ENCODE data around the gene DESI1.

Gene DESI1

GRCh38 chr22:41556561-41556960, 64.3 kb downstream of the DESI1 start:
- H3K4me3 ChIP-seq, result no peak overlapping the region
- intact Hi-C loops (cut with DNase I; ENCODE audit: low total_unique reads), result no loop called here
- no peak for TF ChIP-seq CTCF (IDR thresholded peaks at IDR 0.05)
- H3K27me3 ChIP-seq, result no peaks in the 10 kb centered on the region
- no peaks in the 10 kb centered on the region for H3K9me3 ChIP-seq
- no peak for DNase-seq
- peak overlapping the region; percentile 91 to 97 for H3K27ac ChIP-seq
- H3K36me3 ChIP-seq, result no peaks in the 10 kb centered on the region
- H3K4me1 ChIP-seq, result peaks cover 0 to 56% (median 28%) of the 10 kb centered on the region in 4 donors

- peaks cover 0 to 54% (median 25%) of the 10 kb centered on the region in 4 donors for H3K4me1 ChIP-seq
- intact Hi-C loops (cut with DNase I; ENCODE audit: low total_unique reads), result no loop called here
- no peak for DNase-seq
- no peaks in the 10 kb centered on the region for H3K36me3 ChIP-seq
- no peaks in the 10 kb centered on the region for H3K9me3 ChIP-seq
- H3K27ac ChIP-seq, result no peak overlapping the region
- no peak overlapping the region for H3K4me3 ChIP-seq
- TF ChIP-seq CTCF (IDR thresholded peaks at IDR 0.05), result no peak
- no peaks in the 10 kb centered on the region for H3K27me3 ChIP-seq
These were observed 65.4 kb downstream of the DESI1 start for GRCh38 chr22:41555325-41555982.

GRCh38 chr22:41551877-41552582, 68.8 kb downstream of the DESI1 start:
- no peaks in the 10 kb centered on the region for H3K27me3 ChIP-seq
- H3K9me3 ChIP-seq, result no peaks in the 10 kb centered on the region
- TF ChIP-seq CTCF (IDR thresholded peaks at IDR 0.05), result no peak
- intact Hi-C loops (cut with DNase I; ENCODE audit: low total_unique reads), result loop anchor here (5.0 kb wide), 1 partner anchor 45 kb away; no protein-coding TSS in a partner anchor
- H3K4me3 ChIP-seq, result no peak overlapping the region
- H3K4me1 ChIP-seq, result peaks cover 0 to 21% (median 5%) of the 10 kb centered on the region in 4 donors
- no peak overlapping the region for H3K27ac ChIP-seq
- H3K36me3 ChIP-seq, result no peaks in the 10 kb centered on the region
- no peak for DNase-seq

GRCh38 chr22:41550952-41551491, 69.8 kb downstream of the DESI1 start:
- no peak overlapping the region for H3K27ac ChIP-seq
- no peaks in the 10 kb centered on the region for H3K36me3 ChIP-seq
- no peak for DNase-seq
- no peaks in the 10 kb centered on the region for H3K27me3 ChIP-seq
- H3K4me3 ChIP-seq, result no peak overlapping the region
- TF ChIP-seq CTCF (IDR thresholded peaks at IDR 0.05), result no peak
- intact Hi-C loops (cut with DNase I; ENCODE audit: low total_unique reads), result loop anchor here (5.0 kb wide), 1 partner anchor 46 kb away; no protein-coding TSS in a partner anchor
- H3K4me1 ChIP-seq, result peaks cover 0 to 11% (median 0%) of the 10 kb centered on the region in 4 donors
- H3K9me3 ChIP-seq, result no peaks in the 10 kb centered on the region

- Histone ChIP-seq H3K4me3 (no peak overlapping the region), H3K36me3 (no peaks in the 10 kb centered on the region), H3K9me3 (no peaks in the 10 kb centered on the region), H3K27ac (no peak overlapping the region), H3K4me1 (peaks cover 0 to 15% (median 2%) of the 10 kb centered on the region in 4 donors), H3K27me3 (no peaks in the 10 kb centered on the region)
- no peak for TF ChIP-seq CTCF (IDR thresholded peaks at IDR 0.05)
- no peak for DNase-seq
- intact Hi-C loops (cut with DNase I; ENCODE audit: low total_unique reads), result no loop called here
These were observed 72.0 kb downstream of the DESI1 start for GRCh38 chr22:41548830-41549211.
